Activated naive CD4-positive, alpha-beta T cell treated with anti-CD3 and anti-CD28 coated beads, Interleukin-2, amount 50 U/mL, for 24 hours (primary cell): ENCODE results near the gene FOXK2.
"Not testable (repeated sequence)": the region's sequence is repeated elsewhere in the genome, so short reads cannot be mapped to it uniquely, and the experiment has no call there.

Experiments
- H3K27ac Mint-ChIP-seq: one replicate; pipeline ENCODE4 v1.8.0; 2021; ENCODE audit warnings: mild to moderate bottlenecking, mixed read lengths
- H3K27me3 Mint-ChIP-seq: one replicate; pipeline ENCODE4 v1.8.0; 2021; ENCODE audit warnings: mixed read lengths
- H3K36me3 Mint-ChIP-seq: one replicate; pipeline ENCODE4 v1.8.0; 2021; ENCODE audit warnings: mixed read lengths
- H3K4me1 Mint-ChIP-seq: one replicate; pipeline ENCODE4 v1.8.0; 2021; ENCODE audit warnings: mixed read lengths
- H3K4me3 Mint-ChIP-seq: one replicate; pipeline ENCODE4 v1.8.0; 2021; ENCODE audit warnings: mild to moderate bottlenecking, mixed read lengths
- H3K9me3 Mint-ChIP-seq: one replicate; pipeline ENCODE4 v1.8.0; 2021; ENCODE audit warnings: mixed read lengths

The FOXK2 gene

DNA sequence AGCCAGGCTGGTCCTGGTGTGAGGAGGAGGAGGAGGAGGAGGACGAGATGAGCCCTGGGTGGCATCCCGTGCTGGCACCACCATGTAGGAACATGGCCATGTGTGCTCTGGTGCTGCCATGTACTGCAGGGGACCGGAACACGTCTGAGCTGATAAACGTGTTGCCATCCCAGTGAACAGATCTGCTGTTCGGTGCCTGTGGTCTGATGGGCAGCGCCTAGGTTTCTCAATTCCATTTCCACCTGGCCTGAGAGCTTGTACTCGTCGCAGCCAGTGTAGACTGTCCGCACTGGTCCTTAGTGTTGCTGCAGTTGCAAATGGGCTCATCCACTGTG, 28.4 kb upstream of the FOXK2 start:
- Mint-ChIP-seq H3K36me3 (peaks cover 3% of the 10 kb centered on the region), H3K9me3 (no peaks in the 10 kb centered on the region), H3K4me3 (no peak overlapping the region), H3K27ac (no peak overlapping the region), H3K4me1 (peaks cover 7% of the 10 kb centered on the region), H3K27me3 (no peaks in the 10 kb centered on the region)

GRCh38 chr17:82491533-82491932, 28.0 kb upstream of the FOXK2 start:
- Mint-ChIP-seq H3K9me3 (no peaks in the 10 kb centered on the region), H3K4me1 (peaks cover 4% of the 10 kb centered on the region), H3K36me3 (peaks cover 1% of the 10 kb centered on the region), H3K27me3 (no peaks in the 10 kb centered on the region), H3K4me3 (no peak overlapping the region), H3K27ac (no peak overlapping the region)

DNA sequence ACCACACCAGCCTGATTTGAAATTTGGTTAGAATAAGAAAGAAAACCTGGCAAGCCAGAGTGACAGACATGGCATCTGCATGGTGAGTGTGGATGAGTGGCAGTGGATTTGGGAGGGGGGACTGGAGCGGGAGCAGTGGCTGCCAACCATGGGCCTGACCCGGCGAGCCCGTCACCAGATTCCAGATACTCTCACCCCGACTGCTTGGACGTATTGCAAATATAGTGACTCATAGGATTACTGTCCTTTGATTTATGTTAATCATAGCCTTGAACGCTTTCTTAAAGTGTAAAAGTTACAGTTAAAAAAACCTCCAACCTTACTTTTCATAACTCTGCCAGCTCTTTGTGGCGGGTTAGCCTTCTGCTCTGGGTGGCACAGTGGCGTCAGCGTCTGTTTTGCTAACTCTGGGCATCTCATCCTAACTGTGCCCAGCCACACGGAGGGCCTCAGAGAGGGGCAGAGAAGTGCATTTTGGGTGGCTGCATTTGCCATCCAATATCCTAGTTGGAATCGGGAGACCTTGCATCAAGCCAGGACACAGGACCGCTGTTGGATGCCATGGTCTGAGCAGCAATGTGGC, 26.8 kb upstream of the FOXK2 start:
- Mint-ChIP-seq H3K27ac (no peak overlapping the region), H3K4me1 (peaks cover 7% of the 10 kb centered on the region), H3K36me3 (peaks cover under 1% of the 10 kb centered on the region), H3K4me3 (no peak overlapping the region), H3K9me3 (no peaks in the 10 kb centered on the region), H3K27me3 (no peaks in the 10 kb centered on the region)

DNA sequence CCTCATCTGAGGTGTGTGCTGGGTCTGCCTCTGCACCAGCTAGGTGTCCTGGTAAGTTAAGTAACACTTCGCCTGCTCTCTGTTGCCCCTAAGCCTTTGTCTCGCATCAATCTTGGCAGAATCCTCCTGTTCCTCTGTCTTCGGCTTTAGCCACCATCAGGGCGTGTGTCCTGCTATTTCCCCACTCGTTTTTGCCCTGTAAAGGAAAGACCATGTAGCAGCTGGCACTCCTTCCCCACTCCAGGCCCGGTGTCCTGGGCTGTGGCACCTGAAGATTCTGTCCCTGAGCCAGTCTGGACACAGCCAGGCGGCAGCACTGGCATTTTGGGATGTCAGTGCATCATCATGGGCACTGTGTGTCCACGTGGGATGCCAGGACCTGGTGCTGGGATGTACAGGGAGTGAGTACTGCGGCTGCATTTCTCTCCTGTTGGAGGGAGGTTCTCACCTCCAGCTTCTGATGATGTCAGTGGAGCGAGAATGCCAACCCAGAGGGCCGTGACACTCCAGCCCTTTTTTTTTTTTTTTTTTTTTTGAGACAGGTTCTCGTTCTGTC, 26.2 kb upstream of the FOXK2 start:
- Mint-ChIP-seq H3K36me3 (no peaks in the 10 kb centered on the region), H3K4me1 (peaks cover 12% of the 10 kb centered on the region), H3K4me3 (no peak overlapping the region), H3K27me3 (no peaks in the 10 kb centered on the region), H3K9me3 (no peaks in the 10 kb centered on the region), H3K27ac (peak overlapping the region; percentile 51)

DNA sequence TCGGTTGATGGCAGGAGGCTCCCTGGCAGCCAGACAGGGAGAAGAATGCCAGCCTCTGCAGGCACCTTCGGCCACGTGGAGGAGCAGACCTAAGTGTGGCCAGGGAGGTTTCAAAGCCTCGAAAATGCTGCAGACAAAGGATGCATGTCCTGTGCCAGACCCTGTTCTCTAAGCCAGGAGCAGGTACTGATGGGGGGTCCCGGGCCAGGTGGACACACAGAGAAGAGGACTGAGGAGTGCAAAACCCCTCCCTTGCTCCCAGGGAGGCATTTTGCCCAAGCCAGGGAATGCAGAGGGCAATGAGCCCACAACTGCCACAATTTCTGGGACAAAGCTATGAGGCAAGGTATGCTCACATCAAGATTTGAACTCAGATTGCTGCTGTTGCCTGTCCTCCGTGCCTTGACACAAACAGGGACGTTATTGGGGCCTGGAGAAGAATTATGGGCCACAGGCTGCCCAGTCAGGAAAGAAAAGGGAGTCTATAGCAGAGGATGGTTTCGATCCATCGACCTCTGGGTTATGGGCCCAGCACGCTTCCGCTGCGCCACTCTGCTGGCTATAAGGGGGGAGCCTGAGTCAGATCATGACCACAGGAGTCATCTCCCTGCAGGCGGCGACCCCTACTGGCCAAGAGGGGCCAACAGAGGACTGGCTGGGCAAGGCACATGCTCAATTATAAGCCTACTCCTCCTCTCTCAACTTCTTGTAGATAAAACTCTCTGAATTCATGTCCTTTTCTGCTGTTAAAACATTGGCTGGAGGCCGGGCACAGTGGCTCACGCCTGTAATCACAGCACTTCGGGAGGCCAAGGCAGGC, 25.1 kb upstream of the FOXK2 start:
- no peaks in the 10 kb centered on the region for H3K27me3 Mint-ChIP-seq
- peak overlapping the region; percentile 59 for H3K4me3 Mint-ChIP-seq
- no peaks in the 10 kb centered on the region for H3K36me3 Mint-ChIP-seq
- no peaks in the 10 kb centered on the region for H3K9me3 Mint-ChIP-seq
- peak overlapping the region; percentile 98 for H3K27ac Mint-ChIP-seq
- peaks cover 12% of the 10 kb centered on the region for H3K4me1 Mint-ChIP-seq

DNA sequence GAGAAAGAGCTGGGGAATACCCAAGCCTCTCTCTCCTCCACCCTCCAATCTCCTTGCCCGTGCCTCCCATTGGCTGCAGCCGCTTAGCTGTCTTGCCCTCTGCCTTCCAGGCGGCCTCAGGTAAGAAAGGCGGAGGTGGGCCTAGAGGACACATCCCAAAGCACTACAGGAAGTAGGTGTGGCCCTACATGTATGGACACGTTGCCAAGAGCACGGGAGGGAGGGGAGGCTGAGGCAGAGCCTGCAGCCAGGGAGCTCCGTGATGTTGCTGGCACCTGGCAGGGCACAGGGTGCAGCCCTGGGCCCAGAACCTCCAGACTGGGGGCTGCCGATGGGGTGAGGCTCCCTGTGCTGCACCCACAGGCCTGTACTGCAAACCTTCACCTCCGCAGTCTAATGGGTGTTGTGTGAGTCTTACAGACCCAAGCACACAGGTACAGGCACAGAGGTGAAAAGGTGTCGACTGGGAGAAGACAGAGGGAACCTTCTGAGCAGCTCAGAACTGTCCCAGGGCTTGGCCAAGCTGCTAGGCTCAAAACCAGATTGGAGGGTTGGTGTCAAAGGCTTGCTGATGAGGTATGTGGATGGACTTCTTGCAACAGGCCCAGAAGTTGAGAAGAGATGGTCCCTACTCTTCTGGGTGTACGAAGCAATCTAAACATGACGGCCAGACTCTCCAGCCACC, 23.5 kb upstream of the FOXK2 start:
- Mint-ChIP-seq H3K4me1 (peaks cover 12% of the 10 kb centered on the region), H3K4me3 (peak overlapping the region; percentile 71), H3K36me3 (no peaks in the 10 kb centered on the region), H3K27ac (peak overlapping the region; percentile 59), H3K27me3 (no peaks in the 10 kb centered on the region), H3K9me3 (no peaks in the 10 kb centered on the region)

DNA sequence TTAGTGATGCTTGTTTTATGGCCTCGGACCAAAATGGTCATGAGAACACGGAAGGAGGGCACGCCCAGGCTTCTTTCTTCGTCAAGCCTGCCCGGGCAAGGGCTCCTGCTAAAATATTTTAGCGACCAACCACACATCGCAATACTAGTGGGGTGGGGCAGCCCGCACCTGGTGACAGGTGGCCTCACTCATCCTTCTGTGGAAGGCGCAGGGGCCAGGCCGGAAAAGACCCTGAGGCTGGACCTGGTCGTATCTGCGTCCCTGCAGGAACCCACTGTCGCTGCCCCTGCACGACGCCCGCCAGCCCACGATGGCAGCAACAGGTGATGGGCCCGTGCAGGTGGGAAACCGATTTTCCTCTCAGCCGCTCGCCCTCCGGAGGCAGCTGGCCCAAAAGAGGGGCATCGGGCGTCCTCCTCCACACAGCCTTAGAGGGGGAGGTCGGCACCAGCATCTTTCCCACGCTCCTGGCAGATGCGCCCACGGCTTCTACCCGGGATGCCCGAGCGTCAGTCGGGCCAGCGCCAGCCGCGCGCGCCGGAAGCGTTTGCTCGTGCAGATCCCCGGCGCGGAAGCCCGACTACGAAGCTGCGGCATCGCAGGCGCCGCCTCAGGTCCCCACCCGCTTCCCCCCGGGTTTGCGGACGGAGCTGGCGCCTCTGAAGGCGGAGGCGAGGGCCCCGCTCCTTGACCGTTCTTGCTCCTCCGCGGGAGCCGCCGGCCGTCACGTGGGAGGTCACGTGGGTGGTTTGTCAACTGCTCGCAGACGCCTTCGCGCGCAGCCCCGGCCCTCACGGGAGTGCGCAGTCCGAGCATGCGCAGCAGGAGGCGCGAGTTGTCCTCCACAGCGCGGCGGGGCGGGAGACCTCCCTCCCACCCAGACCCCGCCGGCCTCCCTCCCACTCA, 22.8 kb upstream of the FOXK2 start:
- H3K27ac Mint-ChIP-seq: peak overlapping the region; percentile 59
- peaks cover 12% of the 10 kb centered on the region for H3K4me1 Mint-ChIP-seq
- H3K4me3 Mint-ChIP-seq: peak overlapping the region; percentile 71
- no peaks in the 10 kb centered on the region for H3K9me3 Mint-ChIP-seq
- H3K27me3 Mint-ChIP-seq: no peaks in the 10 kb centered on the region
- H3K36me3 Mint-ChIP-seq: no peaks in the 10 kb centered on the region

- no peaks in the 10 kb centered on the region for H3K9me3 Mint-ChIP-seq
- H3K4me1 Mint-ChIP-seq: peaks cover 12% of the 10 kb centered on the region
- H3K36me3 Mint-ChIP-seq: no peaks in the 10 kb centered on the region
- peak overlapping the region; percentile 89 for H3K4me3 Mint-ChIP-seq
- peak overlapping the region; percentile 89 for H3K27ac Mint-ChIP-seq
- no peaks in the 10 kb centered on the region for H3K27me3 Mint-ChIP-seq
Measured at GRCh38 chr17:82497483-82498405, 21.8 kb upstream of the FOXK2 start.

GRCh38 chr17:82502207-82502606, 17.3 kb upstream of the FOXK2 start:
- Mint-ChIP-seq H3K27ac (no peak overlapping the region), H3K27me3 (no peaks in the 10 kb centered on the region), H3K9me3 (no peaks in the 10 kb centered on the region), H3K36me3 (no peaks in the 10 kb centered on the region), H3K4me1 (peaks cover 13% of the 10 kb centered on the region), H3K4me3 (no peak overlapping the region)

DNA sequence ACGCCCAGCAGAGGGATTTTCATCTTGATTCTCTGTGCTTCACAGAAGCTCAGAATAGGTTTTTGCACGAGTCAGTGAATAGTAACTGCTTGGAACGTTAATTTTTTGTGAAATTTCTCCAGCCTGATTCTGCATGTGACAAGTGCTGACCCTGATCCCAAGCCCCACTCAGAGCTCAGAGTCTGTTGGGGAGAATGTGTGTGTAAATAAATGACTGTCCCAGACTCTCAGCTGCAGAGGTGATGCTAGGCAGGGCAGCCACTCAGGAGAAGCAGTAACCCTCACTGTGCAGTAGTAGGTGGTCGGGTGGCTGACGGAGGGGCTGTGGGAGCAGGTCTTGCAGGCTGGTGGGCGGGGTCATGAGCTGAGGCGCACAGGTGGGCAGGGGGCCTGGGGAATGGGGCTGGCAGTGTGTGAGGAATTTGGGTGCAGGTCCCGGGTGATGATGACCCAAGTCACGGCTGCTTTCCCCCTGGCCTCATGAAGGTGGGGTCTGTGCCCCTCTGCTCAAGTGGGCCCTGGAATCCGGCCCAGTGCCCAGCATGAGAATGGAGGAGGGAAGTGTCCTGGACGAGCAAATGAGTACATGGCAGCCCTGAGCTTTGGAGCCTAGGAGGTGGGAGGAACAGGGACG, 16.3 kb upstream of the FOXK2 start:
- Mint-ChIP-seq H3K27ac (no peak overlapping the region), H3K4me3 (no peak overlapping the region), H3K9me3 (no peaks in the 10 kb centered on the region), H3K27me3 (no peaks in the 10 kb centered on the region), H3K4me1 (peaks cover 5% of the 10 kb centered on the region), H3K36me3 (no peaks in the 10 kb centered on the region)

GRCh38 chr17:82503728-82504308, 15.7 kb upstream of the FOXK2 start:
- Mint-ChIP-seq H3K27ac (no peak overlapping the region), H3K27me3 (no peaks in the 10 kb centered on the region), H3K9me3 (no peaks in the 10 kb centered on the region), H3K4me3 (no peak overlapping the region), H3K4me1 (peaks cover 5% of the 10 kb centered on the region), H3K36me3 (no peaks in the 10 kb centered on the region)

DNA sequence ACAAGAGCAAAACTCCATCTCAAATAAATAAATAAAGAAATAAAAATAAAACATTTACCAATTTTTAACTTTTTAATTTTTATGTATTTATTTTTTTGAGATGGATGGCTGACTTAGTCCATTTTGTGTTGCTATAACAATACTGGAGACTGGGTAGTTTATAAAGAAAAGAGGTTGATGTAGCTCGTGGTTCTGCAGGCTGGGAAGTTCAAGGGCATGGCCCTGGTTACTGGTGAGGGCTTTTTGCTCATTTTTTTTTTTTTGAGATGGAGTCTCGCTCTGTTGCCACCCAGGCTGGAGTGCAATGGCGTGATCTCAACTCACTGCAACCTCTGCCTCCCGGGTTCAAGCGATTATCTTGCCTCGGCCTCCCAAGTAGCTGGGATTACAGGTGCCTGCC, 14.2 kb upstream of the FOXK2 start:
- Mint-ChIP-seq H3K27me3 (no peaks in the 10 kb centered on the region), H3K27ac (no peak overlapping the region), H3K4me3 (no peak overlapping the region), H3K36me3 (no peaks in the 10 kb centered on the region), H3K4me1 (peaks cover 5% of the 10 kb centered on the region), H3K9me3 (no peaks in the 10 kb centered on the region)

DNA sequence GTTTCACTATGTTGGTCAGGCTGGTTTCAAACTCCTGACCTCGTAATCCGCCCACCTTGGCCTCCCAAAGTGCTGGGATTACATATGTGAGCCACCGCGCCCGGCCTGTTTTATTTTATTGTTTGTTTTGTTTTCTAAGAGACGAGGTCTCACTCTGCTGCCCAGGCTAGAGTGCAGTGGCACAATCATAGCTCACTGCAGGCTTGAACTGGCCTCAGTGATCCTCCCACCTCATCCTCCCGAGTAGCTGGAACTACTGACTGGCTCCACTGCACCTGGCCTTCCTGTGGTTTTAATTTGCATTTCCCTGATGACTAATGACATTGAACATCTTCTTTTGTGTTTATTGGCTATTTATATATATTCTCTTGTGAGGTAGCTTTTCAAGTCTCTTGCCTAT, 13.1 kb upstream of the FOXK2 start:
- not testable (repeated sequence) for H3K27ac Mint-ChIP-seq

More for the DNA sequence above, 13.1 kb upstream of the FOXK2 start:
- H3K27me3 Mint-ChIP-seq, H3K4me1 Mint-ChIP-seq, H3K36me3 Mint-ChIP-seq, H3K9me3 Mint-ChIP-seq, H3K4me3 Mint-ChIP-seq: not testable (repeated sequence)
